H9 (cell line): ENCODE measurements around the gene ANKRD55. TPM values are rescaled to one million over a fixed set of nuclear protein-coding genes. Genes with fewer than 3 reads are reported as not detected.

Source experiments
- DNase-seq: peaks from one replicate; pipeline ENCODE4 v3.0.0-alpha.2; 2017
- H2AFZ ChIP-seq: one replicate; pipeline ENCODE4 v1.6.1; 2013; ENCODE audit warnings: mild to moderate bottlenecking, low read length, control low read depth, moderate library complexity
- H2AK5ac ChIP-seq: 2 replicates; pipeline ENCODE4 v1.6.1; 2013; ENCODE audit warnings: low read length, control low read depth, mixed read lengths; ENCODE audit not compliant: insufficient read length
- H2BK120ac ChIP-seq: one replicate; pipeline ENCODE4 v1.6.1; 2013; ENCODE audit warnings: low read depth, mild to moderate bottlenecking, low read length, control low read depth, inconsistent platforms; ENCODE audit not compliant: poor library complexity, severe bottlenecking
- H2BK12ac ChIP-seq: 2 replicates; pipeline ENCODE4 v1.6.1; 2013; ENCODE audit warnings: low read length, control low read depth, mixed read lengths, low read depth; ENCODE audit not compliant: insufficient read length
- H2BK15ac ChIP-seq: 2 replicates; pipeline ENCODE4 v1.6.1; 2013; ENCODE audit warnings: low read depth, low read length, control low read depth
- H2BK20ac ChIP-seq: one replicate; pipeline ENCODE4 v1.6.1; 2013; ENCODE audit warnings: low read depth, mild to moderate bottlenecking, low read length, control low read depth, inconsistent platforms; ENCODE audit not compliant: poor library complexity, severe bottlenecking
- H2BK5ac ChIP-seq: 2 replicates; pipeline ENCODE4 v1.6.1; 2013; ENCODE audit warnings: low read length, control low read depth, mixed read lengths; ENCODE audit not compliant: insufficient read length
- H3K14ac ChIP-seq: 2 replicates; pipeline ENCODE4 v1.6.1; 2013; ENCODE audit warnings: low read length, control low read depth; ENCODE audit not compliant: insufficient read depth
- H3K18ac ChIP-seq: 2 replicates; pipeline ENCODE4 v1.6.1; 2013; ENCODE audit warnings: low read depth, mild to moderate bottlenecking, mixed read lengths, low read length, control low read depth; ENCODE audit not compliant: insufficient read length
- H3K23ac ChIP-seq: 2 replicates; pipeline ENCODE4 v1.6.1; 2013; ENCODE audit warnings: low read length, control low read depth, mixed read lengths, low read depth; ENCODE audit not compliant: insufficient read length
- H3K23me2 ChIP-seq: 2 replicates; pipeline ENCODE4 v1.6.1; 2013; ENCODE audit warnings: low read depth, mild to moderate bottlenecking, mixed read lengths, low read length, control low read depth; ENCODE audit not compliant: insufficient read length, poor library complexity, severe bottlenecking
- H3K27ac ChIP-seq: 2 replicates; pipeline ENCODE4 v1.5.1; 2013; ENCODE audit warnings: low read length, control low read depth, mixed read lengths, low read depth; ENCODE audit not compliant: insufficient read length
- H3K27me3 ChIP-seq: 2 replicates; pipeline ENCODE4 v1.6.1; 2013; ENCODE audit warnings: low read length, control low read depth, inconsistent platforms; ENCODE audit not compliant: insufficient read depth
- H3K4ac ChIP-seq: 2 replicates; pipeline ENCODE4 v1.6.1; 2013; ENCODE audit warnings: low read depth, mild to moderate bottlenecking, control low read depth, inconsistent platforms, low read length, moderate library complexity
- H3K4me1 ChIP-seq: 2 replicates; pipeline ENCODE4 v1.6.1; 2013; ENCODE audit warnings: low read length, control low read depth, inconsistent platforms; ENCODE audit not compliant: insufficient read depth
- H3K4me2 ChIP-seq: 2 replicates; pipeline ENCODE4 v1.6.1; 2013; ENCODE audit warnings: low read length, control low read depth, mixed read lengths; ENCODE audit not compliant: insufficient read length, insufficient read depth
- H3K56ac ChIP-seq: 2 replicates; pipeline ENCODE4 v1.6.1; 2013; ENCODE audit warnings: low read depth, mild to moderate bottlenecking, mixed read lengths, low read length, control low read depth; ENCODE audit not compliant: insufficient read length
- H3K79me1 ChIP-seq: 2 replicates; pipeline ENCODE4 v1.6.1; 2013; ENCODE audit warnings: low read depth, mild to moderate bottlenecking, moderate library complexity, low read length, control low read depth, inconsistent platforms; ENCODE audit not compliant: insufficient read depth, poor library complexity, severe bottlenecking
- H3K79me2 ChIP-seq: 2 replicates; pipeline ENCODE4 v1.6.1; 2013; ENCODE audit warnings: low read length, control low read depth, inconsistent platforms; ENCODE audit not compliant: insufficient read depth
- H3K9ac ChIP-seq: 2 replicates; pipeline ENCODE4 v1.6.1; 2013; ENCODE audit warnings: low read length, control low read depth, mixed read lengths; ENCODE audit not compliant: insufficient read length; ENCODE audit errors: extremely low read depth
- H3K9me3 ChIP-seq: one replicate; pipeline ENCODE4 v1.6.1; 2013; ENCODE audit warnings: low read depth, low read length, inconsistent platforms; ENCODE audit not compliant: control insufficient read depth
- H3T11ph ChIP-seq: one replicate; pipeline ENCODE4 v1.6.1; 2013; ENCODE audit warnings: mild to moderate bottlenecking, low read length, control low read depth, inconsistent platforms
- H4K20me1 ChIP-seq: one replicate; pipeline ENCODE4 v1.6.1; 2013; ENCODE audit not compliant: control insufficient read depth, insufficient read length, insufficient read depth
- H4K5ac ChIP-seq: 2 replicates; pipeline ENCODE4 v1.6.1; 2013; ENCODE audit warnings: low read depth, mild to moderate bottlenecking, mixed read lengths, low read length, control low read depth; ENCODE audit not compliant: insufficient read length
- H4K8ac ChIP-seq: replicated peaks from 2 replicates; pipeline ENCODE4 v1.6.1; 2013; ENCODE audit warnings: low read length, control low read depth, mixed read lengths, low read depth; ENCODE audit not compliant: insufficient read length
- H4K91ac ChIP-seq: 2 replicates; pipeline ENCODE4 v1.6.1; 2013; ENCODE audit warnings: low read depth, mild to moderate bottlenecking, moderate library complexity, mixed read lengths, low read length, control low read depth; ENCODE audit not compliant: insufficient read length
- H3K27ac Mint-ChIP-seq, 3 experiments: 2 replicates in 2 of 3; 3 replicates in 1 of 3; pipeline ENCODE4 v1.8.0; 2020 to 2021; ENCODE audit warnings: mixed read lengths in 3 of 3, mild to moderate bottlenecking in 1 of 3, moderate library complexity in 1 of 3
- H3K27me3 Mint-ChIP-seq: 2 replicates; pipeline ENCODE4 v1.8.0; 2021; ENCODE audit warnings: low read depth, mild to moderate bottlenecking, moderate library complexity, mixed read lengths
- H3K36me3 Mint-ChIP-seq, 3 experiments: 2 replicates in 2 of 3; 3 replicates in 1 of 3; pipeline ENCODE4 v1.8.0; 2020 to 2021; ENCODE audit warnings: low read depth in 3 of 3, mixed read lengths in 3 of 3; ENCODE audit not compliant: insufficient read depth in 1 of 3
- H3K4me1 Mint-ChIP-seq, 2 experiments: 2 replicates each; pipeline ENCODE4 v1.8.0; 2020; ENCODE audit warnings: mixed read lengths in 2 of 2
- H3K4me3 Mint-ChIP-seq, 2 experiments: 2 replicates in 1 of 2; 3 replicates in 1 of 2; pipeline ENCODE4 v1.8.0; 2020 to 2021; ENCODE audit warnings: mild to moderate bottlenecking in 2 of 2, mixed read lengths in 2 of 2, moderate library complexity in 1 of 2
- H3K9me3 Mint-ChIP-seq, 2 experiments: 2 replicates in 1 of 2; 3 replicates in 1 of 2; pipeline ENCODE4 v1.8.0; 2020; ENCODE audit warnings: mild to moderate bottlenecking in 2 of 2, mixed read lengths in 2 of 2, moderate library complexity in 1 of 2
- CTCF ChIP-seq: fragments of 200-600 bp; sonication (generic); conservative IDR thresholded peaks from 3 replicates; pipeline ENCODE4 v1.8.0; 2021; ENCODE audit warnings: antibody characterized with exemption, mild to moderate bottlenecking
- WGBS: extraction: QIAGEN DNeasy Blood & Tissue Kit; methylation state at CpG from one replicate; pipeline ENCODE4 v1.1.7; 2013; ENCODE audit warnings: missing lambda C conversion rate, low lambda C conversion rate, mixed read lengths; ENCODE audit not compliant: insufficient read length; ENCODE audit errors: extremely low coverage; 5-methylcytosine and 5-hydroxymethylcytosine counted together
- total RNA-seq: library from RNA; stranded (reverse); gene quantifications from 2 replicates; pipeline ENCODE4 v1.2.1, GENCODE V29; 2021

ANKRD55 gene
- total RNA-seq, 1 experiment from 2014 or later: not detected

- Histone ChIP-seq H3K4ac (no peak overlapping the region), H2BK20ac (no peak overlapping the region), H2AFZ (no peak overlapping the region), H4K91ac (no peak overlapping the region), H3K14ac (no peak overlapping the region), H4K20me1 (no peaks in the 10 kb centered on the region), H2BK15ac (no peak overlapping the region), H2AK5ac (no peak overlapping the region), H2BK12ac (no peak overlapping the region), H3K18ac (no peak overlapping the region), H2BK120ac (no peak overlapping the region), H3K56ac (no peak overlapping the region), H3K27me3 (no peaks in the 10 kb centered on the region), H3K79me1 (no peaks in the 10 kb centered on the region), H3K9me3 (no peaks in the 10 kb centered on the region), H3K9ac (no peak overlapping the region), H4K5ac (no peak overlapping the region), H3K23me2 (no peaks in the 10 kb centered on the region), H3K23ac (no peak overlapping the region), H4K8ac (no peak overlapping the region), H3K79me2 (no peaks in the 10 kb centered on the region), H3K4me2 (no peak overlapping the region), H3T11ph (no peak overlapping the region), H3K27ac (no peak overlapping the region), H3K4me1 (no peaks in the 10 kb centered on the region), H2BK5ac (no peak overlapping the region)
- H3K27me3 Mint-ChIP-seq: no peaks in the 10 kb centered on the region; the same call in 1 of the 2 replicates
- no peak for TF ChIP-seq CTCF
- no peak for DNase-seq
- H3K27ac Mint-ChIP-seq: no peak overlapping the region
- peaks cover 5 to 9% of the 10 kb centered on the region in 2 experiments; a peak in 4 of 5 replicates for H3K9me3 Mint-ChIP-seq
- peaks cover 0 to 5% (median 2%) of the 10 kb centered on the region in 3 experiments; a peak in 2 of 7 replicates for H3K36me3 Mint-ChIP-seq
- no peak overlapping the region for H3K4me3 Mint-ChIP-seq
- H3K4me1 Mint-ChIP-seq: no peaks in the 10 kb centered on the region
- WGBS: no CpG with 5 or more reads among the region's 4 CpGs
These were observed 18.9 kb upstream of the ANKRD55 start for GRCh38 chr5:56251918-56252553.
